Esophagus mucosa (tissue), 1 donor: ENCODE measurements around the gene ZRANB2. TPM values are rescaled to one million over a fixed set of nuclear protein-coding genes. Genes with fewer than 3 reads are reported as not detected.

Experiments
- ATAC-seq: fragments of 200-7000 bp; cut with Tn5 transposase; one replicate; pipeline ENCODE4 v1.9.1; 2020
- total RNA-seq: library from RNA; stranded (reverse); gene quantifications from one replicate; pipeline ENCODE4 v1.2.4, GENCODE V29; 2023
- donor health status: DM: yes; HTN: yes; CAD: no.

The ZRANB2 gene
- total RNA-seq, 1 donor from 2014 or later = 30.7 TPM

- no peak for ATAC-seq
Observed at GRCh38 chr1:71068325-71069240, 12.3 kb downstream of the ZRANB2 start.

GRCh38 chr1:71054791-71055190 lies 26.0 kb downstream of the ZRANB2 start:
- no peak for ATAC-seq

DNA sequence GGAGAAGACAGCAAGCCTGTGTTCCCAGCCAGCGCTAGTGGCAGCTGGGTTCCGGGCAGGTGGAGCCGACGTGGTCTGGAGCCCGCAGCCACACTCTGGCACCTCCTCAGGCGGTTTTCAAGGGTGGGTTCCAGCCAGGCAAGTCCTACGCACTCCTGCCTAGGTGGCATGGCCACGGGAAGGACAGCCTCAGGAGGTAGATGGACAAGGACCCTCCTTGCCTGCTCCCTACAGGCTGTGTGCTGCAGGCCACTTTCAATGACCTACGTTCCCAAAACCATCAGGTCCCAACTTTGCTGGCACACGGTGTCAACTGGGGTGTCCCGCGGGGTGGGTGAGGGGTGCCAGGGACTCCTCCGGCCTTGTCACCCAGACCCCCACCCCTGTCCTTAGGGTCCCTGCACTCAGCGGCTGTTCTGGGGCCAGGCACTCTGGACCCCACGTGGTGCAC lies 26.5 kb downstream of the ZRANB2 start:
- ATAC-seq = peak; percentile 15

GRCh38 chr1:71053758-71054157 lies 27.1 kb downstream of the ZRANB2 start:
- peak; percentile 48 for ATAC-seq

GRCh38 chr1:71053146-71053545 lies 27.7 kb downstream of the ZRANB2 start:
- no peak for ATAC-seq

DNA sequence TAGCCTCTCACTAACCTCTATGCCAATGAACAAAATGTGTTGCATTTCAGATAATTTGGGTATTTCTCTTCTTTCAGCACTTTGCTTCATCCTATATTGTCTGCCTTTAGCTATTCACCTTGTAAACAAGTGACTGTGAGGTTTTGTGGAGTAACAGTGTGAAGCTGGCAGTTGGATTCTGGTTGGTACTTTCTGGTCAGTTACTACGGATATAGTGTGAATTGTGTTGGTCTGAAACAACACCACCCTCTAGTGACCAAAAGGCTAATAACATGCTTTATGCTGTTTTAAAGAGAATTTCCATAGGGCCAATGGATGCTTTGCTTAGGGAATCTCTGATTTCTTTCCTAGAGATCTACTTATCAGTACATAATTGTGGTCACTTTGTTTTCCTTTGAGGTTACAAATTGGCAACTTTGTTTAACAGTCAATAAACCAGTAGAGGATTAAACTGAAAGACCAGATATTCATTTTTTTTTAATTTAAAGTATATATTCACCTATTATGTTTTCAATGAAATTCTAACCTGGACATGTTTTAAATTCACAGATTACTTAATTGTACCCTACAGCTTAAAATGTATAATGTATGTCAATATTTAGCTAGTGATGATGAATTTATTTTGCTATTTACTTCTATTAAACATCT lies 30.8 kb downstream of the ZRANB2 start:
- peak; percentile 76 for ATAC-seq

DNA sequence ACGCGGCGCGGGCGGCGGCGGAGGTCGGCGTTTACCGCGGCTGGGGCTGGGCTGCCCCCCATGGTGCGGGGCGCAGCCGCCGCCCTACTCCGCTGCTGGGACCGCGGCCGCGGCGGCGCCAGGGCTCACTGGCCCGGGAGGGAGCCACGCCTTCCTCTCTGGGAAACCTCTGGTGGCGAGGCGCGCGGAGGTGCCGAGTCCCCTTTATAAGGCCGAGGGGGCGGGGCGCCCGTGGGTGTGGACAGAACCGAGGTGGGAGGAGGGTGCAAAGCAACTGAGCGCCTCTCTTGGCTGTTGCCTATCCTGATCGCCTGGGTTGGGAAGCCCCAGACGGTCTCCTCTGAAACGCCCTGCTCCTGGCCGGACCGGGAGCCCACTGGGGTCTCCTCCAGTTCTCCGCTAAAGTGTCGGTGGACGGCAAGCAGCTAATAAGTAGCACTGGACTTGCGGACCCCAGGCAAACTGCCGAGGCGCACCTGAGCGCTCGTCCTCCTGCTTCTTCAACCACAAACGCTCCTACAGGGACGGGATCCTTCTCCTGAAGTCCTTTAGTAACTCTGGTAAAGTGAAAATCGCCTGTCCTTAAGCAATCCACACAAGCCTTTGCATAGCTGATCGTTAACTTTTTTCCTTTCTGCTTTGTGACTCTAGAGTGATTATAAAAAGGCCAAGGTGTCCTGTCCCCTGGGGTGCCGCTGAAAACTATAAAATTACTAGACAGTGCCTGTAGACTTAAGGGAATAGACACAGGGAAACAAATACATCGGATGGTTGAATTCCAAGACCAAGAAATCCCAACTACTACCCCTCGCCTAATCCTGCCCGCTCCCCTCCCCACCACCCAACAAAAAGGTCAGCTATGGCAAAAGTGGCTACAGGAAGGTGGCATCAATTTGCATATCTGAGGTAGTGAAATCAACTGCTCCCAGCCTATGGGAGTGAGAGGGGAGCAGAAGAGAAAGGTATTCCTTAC lies 32.9 kb downstream of the ZRANB2 start, which contains the start of gene PTGER3:
Gene PTGER3, minus strand, starts transcription at position 182 of the 973 bp plus-strand sequence. CDS start 239 bp downstream, outside the sequence.
- ATAC-seq = peak; percentile 76

DNA sequence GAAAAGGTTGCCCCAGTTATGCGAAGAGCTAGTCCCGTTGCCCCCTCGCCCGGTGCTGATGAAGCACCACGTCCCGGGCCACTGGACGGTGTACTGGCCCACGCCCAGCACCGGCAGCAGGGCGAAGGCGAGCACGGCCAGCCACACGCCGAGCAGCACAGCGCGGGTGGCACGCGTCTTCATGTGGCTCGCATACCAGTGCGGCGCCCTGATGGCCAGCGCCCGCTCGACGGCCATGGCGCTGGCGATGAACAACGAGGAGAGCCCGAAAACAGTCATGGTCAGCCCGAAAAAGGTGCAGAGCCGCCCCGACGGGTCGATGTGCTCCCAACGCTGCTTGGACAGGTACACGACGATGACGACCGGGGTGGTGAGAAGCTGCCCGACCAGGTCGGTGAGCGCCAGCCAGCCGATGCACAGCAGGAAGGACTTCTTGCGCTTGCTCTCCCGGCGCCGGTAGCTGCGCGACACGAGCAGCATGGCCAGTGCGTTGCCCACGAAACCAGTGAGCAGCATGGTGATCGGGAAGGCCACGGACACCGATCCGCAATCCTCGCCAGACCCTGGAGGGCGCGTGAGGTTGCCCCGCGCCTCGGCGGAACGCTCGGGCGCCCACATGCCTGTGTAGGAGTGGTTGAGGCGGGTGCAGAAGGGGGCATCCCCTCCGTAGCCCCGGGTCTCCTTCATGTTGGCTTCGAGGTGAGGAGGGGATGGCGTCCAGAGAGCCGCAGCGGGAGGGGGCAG lies 33.8 kb downstream of the ZRANB2 start:
- peak; percentile 40 for ATAC-seq

DNA sequence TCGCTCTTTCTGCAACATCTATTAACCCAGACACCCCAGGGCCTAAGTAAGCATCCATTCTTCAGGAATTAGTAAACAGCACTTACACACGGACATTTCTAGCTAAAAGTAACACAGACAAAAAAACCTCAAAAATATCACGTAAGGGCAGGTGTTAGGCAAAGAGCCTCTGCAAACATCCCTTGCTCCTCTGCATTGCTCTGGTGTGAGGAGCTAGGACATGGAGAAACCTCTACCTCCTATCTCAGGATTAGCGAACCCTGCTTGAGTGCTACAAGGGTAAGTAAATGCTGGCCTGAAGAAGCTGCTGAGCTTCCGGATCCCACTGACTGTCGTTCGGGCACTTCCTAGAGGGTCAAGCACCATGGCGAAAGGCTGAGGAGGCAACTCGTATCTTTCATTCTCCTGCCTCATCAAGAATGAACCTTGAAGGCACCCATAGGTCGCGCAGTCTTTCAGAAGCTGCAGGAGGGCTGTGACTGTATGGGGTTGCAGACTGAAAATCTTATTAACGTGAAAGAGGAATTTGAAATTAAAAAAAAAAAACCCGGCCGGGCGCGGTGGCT lies 35.3 kb downstream of the ZRANB2 start:
- ATAC-seq = no peak

GRCh38 chr1:71044833-71045232 lies 36.0 kb downstream of the ZRANB2 start:
- no peak for ATAC-seq

GRCh38 chr1:71043065-71043464 lies 37.8 kb downstream of the ZRANB2 start:
- no peak for ATAC-seq

DNA sequence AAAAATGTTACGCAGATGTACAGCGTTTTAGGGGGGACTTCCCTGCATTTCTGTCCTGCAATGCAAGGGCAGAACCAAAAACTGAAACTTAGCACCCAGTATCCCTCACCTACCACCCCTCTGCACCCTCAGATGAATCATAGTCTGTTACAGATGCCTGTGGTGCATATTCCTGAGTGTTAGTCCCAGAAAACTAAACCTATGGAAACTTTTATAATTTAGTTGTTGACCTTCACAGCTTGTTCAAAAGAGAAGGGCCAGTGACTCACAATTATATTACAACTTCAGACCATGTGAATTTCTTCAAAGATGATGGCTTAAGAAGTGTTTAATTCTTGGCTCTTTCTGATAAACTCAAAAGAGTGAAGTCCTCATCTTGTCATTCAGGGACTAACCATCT lies 39.0 kb downstream of the ZRANB2 start:
- ATAC-seq = no peak

DNA sequence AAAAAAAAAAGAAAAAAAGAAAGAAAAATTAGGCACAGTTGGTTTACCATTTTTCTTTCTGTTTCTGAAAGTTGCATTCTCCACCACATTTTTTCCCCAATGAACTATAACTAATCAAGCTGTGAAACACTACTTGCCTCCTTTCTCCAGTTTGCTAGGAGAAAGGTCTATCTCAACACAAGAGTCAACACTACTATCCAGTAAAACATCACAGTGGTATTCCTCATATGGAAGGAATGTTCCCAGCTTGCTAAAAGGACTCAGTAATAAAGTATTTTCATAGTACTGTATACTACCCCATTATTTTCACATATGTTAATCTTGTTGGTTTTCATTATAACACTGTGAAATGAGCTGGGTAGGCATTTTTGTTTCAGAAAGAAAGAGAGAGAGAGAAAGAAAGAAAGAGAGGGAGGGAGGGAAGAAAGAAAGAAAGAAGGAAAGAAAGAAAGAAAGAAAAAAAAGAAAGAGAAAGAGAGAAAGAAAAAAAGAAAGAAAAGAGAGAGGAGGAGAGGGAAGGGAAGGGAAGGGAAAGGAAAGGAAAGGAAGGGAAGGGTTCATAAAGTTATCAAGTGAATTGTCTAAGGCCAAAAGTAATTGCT lies 41.1 kb downstream of the ZRANB2 start:
- no peak for ATAC-seq

DNA sequence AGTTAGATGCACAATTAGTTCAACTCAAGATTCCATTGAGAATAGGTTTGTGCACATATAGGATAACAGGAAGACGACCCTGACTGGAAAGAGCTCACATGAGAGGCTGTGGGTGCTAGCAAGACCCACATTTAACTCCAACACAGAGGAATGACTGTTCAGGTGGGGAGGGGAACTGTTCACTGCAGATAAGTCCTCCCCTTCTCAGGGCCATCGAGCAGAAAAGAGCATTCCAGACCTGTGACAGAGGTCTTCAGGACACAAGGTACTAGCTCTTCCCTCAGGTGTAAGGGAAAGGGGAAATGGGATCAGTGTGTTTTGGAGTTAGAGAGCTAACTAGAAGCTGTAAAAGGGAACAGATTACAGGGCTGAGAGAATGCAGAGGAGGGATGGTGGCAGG lies 41.9 kb downstream of the ZRANB2 start:
- no peak for ATAC-seq

- ATAC-seq = no peak
Observed at GRCh38 chr1:71037829-71038620, 42.8 kb downstream of the ZRANB2 start.

GRCh38 chr1:71037066-71037465 lies 43.8 kb downstream of the ZRANB2 start:
- ATAC-seq = no peak

- ATAC-seq = no peak
Observed at GRCh38 chr1:71033136-71033535, 47.7 kb downstream of the ZRANB2 start.

DNA sequence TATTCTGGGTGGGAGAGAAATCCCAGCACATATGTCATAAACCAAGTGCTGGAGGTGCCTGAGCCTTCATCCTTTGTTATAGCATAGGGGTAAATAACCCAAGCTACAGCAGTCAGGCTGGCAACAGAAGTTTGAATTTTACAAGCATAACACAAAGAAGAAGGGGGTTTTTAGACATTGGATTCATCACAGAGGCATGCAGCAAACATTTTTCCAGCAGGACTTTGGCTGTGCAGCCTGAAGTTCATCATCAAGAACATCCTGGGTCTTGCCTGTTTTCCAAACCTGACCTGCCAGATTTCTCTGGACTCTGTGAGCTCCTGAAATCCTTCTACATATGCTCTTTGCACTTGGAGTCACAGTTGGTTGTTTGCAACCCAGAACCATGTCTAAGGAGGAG lies 49.4 kb downstream of the ZRANB2 start:
- ATAC-seq = no peak

- no peak for ATAC-seq
Observed at GRCh38 chr1:71030026-71030425, 50.8 kb downstream of the ZRANB2 start.

DNA sequence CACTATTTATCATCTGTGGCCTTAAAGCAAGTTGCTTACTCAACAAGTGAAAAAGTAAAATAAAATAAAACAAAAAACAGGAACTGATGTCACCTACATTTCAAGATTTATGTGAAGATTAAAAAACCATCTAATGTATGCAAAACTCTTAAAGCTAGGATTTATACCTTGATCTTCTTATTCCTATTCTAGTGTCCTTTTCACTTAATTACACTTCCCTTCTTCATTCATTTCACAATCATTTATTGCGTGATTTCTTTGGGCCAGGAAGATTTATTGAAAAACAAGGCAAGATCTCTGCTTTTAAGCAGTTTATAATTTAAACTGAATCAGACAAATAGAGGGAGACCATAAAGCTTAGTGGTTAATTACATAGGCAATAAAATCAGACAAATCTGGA lies 51.9 kb downstream of the ZRANB2 start:
- ATAC-seq = no peak
